SK-N-SH (cell line): ENCODE data around the gene LUC7L2. TPM values are rescaled to one million over a fixed set of nuclear protein-coding genes. Genes with fewer than 3 reads are reported as not detected.

Experiments
- CTCF ChIA-PET: fragments of 300-600, 350-600 bp; formaldehyde crosslinking; extraction: SDS; loops from one replicate; lab custom pipeline; 2021; lab: Yijun Ruan, JAX
- POLR2A ChIA-PET: fragments of 350-600 bp; sonication (Branson Sonifier 250); formaldehyde crosslinking; extraction: SDS; loops from one replicate; lab custom pipeline; 2020; ENCODE audit warnings: antibody characterized with exemption, inconsistent platforms; lab: Yijun Ruan, JAX
- DNase-seq: peaks from one replicate; pipeline ENCODE4 v3.0.0; 2012
- H2AFZ ChIP-seq: fragments of 200-600 bp; sonication (generic); 2 replicates; pipeline ENCODE4 v1.8.1; 2016; ENCODE audit warnings: antibody characterized with exemption, mild to moderate bottlenecking, low read depth
- H3F3A ChIP-seq: fragments of 200-600 bp; sonication (generic); replicated peaks from 2 replicates; pipeline ENCODE3; 2016; ENCODE audit warnings: antibody characterized with exemption, mild to moderate bottlenecking; ENCODE audit not compliant: insufficient read depth
- H3K27ac ChIP-seq, 2 experiments: fragments of 200-500 bp in 1 of 2; fragments of 200-600 bp in 1 of 2; sonication (Bioruptor generic) in 1 of 2; sonication (generic), shearing (Covaris generic) in 1 of 2; 2 replicates each; pipeline versions ENCODE4 v1.5.1 to v1.6.1; 2014 to 2016; ENCODE audit warnings: low read depth in 2 of 2, inconsistent platforms in 1 of 2, low read length in 1 of 2, mild to moderate bottlenecking in 1 of 2, mixed read lengths in 1 of 2
- H3K27me3 ChIP-seq: fragments of 200-600 bp; sonication (generic), shearing (Covaris generic); 2 replicates; pipeline ENCODE4 v1.6.1; 2016; ENCODE audit warnings: mixed run types; ENCODE audit not compliant: insufficient read depth
- H3K36me3 ChIP-seq, 2 experiments: fragments of 200-500 bp in 1 of 2; fragments of 200-600 bp in 1 of 2; sonication (Bioruptor generic) in 1 of 2; sonication (generic) in 1 of 2; replicated peaks in 1 of 2; 2 replicates each; pipeline versions ENCODE3 to v1.5.1; 2014 to 2016; ENCODE audit warnings: low read length in 1 of 2, mild to moderate bottlenecking in 1 of 2; ENCODE audit not compliant: insufficient read depth in 2 of 2, control insufficient read depth in 1 of 2
- H3K4me1 ChIP-seq, 2 experiments: fragments of 200-500 bp in 1 of 2; fragments of 200-600 bp in 1 of 2; sonication (Bioruptor generic) in 1 of 2; sonication (generic), shearing (Covaris generic) in 1 of 2; 2 replicates each; pipeline versions ENCODE4 v1.5.1 to v1.6.1; 2014 to 2016; ENCODE audit warnings: low read depth in 1 of 2, low read length in 1 of 2, mixed run types in 1 of 2; ENCODE audit not compliant: insufficient read depth in 2 of 2, control insufficient read depth in 1 of 2
- H3K4me2 ChIP-seq: fragments of 200-600 bp; sonication (generic), shearing (Covaris generic); 2 replicates; pipeline ENCODE4 v1.6.1; 2017; ENCODE audit warnings: mixed run types
- H3K4me3 ChIP-seq, 2 experiments: fragments of 200-500 bp in 1 of 2; fragments of 200-600 bp in 1 of 2; sonication (Bioruptor generic) in 1 of 2; sonication (generic), shearing (Covaris generic) in 1 of 2; 2 replicates each; pipeline versions ENCODE4 v1.5.1 to v1.8.1; 2014 to 2016; ENCODE audit warnings: low read depth in 2 of 2, inconsistent platforms in 1 of 2, low read length in 1 of 2, mild to moderate bottlenecking in 1 of 2, mixed read lengths in 1 of 2, moderate library complexity in 1 of 2
- H3K79me2 ChIP-seq: fragments of 200-600 bp; sonication (generic); 2 replicates; pipeline ENCODE4 v1.8.1; 2017; ENCODE audit warnings: mild to moderate bottlenecking; ENCODE audit not compliant: insufficient read depth
- H3K9ac ChIP-seq: fragments of 200-600 bp; sonication (generic); 2 replicates; pipeline ENCODE4 v1.6.1; 2017; ENCODE audit warnings: mixed run types
- H3K9me2 ChIP-seq: fragments of 200-600 bp; sonication (generic); 2 replicates; pipeline ENCODE4 v1.6.1; 2017; ENCODE audit warnings: mixed run types
- H3K9me3 ChIP-seq: fragments of 200-600 bp; sonication (generic); 2 replicates; pipeline ENCODE4 v1.6.1; 2017; ENCODE audit warnings: mixed run types, mild to moderate bottlenecking, moderate library complexity
- H4K20me1 ChIP-seq: fragments of 200-600 bp; sonication (generic); 2 replicates; pipeline ENCODE4 v1.6.1; 2017; ENCODE audit warnings: mild to moderate bottlenecking, mixed run types; ENCODE audit not compliant: insufficient read depth
- CHD2 ChIP-seq: fragments of 150-350 bp; IDR thresholded peaks from 2 replicates; pipeline ENCODE4 v1.6.1; 2018; ENCODE audit warnings: low read length; ENCODE audit not compliant: partially characterized antibody
- CTCF ChIP-seq: fragments of 200-600 bp; sonication (generic); IDR thresholded peaks from 2 replicates; pipeline ENCODE4 v1.6.1; 2017; ENCODE audit warnings: antibody characterized with exemption, mild to moderate bottlenecking, moderate library complexity
- EP300 ChIP-seq, 2 experiments: IDR thresholded peaks; 2 replicates each; pipeline versions ENCODE4 v1.4.0 to v1.6.1; 2012; ENCODE audit warnings: borderline replicate concordance in 1 of 2, low read depth in 1 of 2, low read length in 1 of 2
- GATA2 ChIP-seq: sonication (generic); formaldehyde crosslinking; IDR thresholded peaks from 2 replicates; pipeline ENCODE4 v1.5.0; 2020; ENCODE audit warnings: mild to moderate bottlenecking, missing genetic modification reagents
- MAX ChIP-seq: IDR thresholded peaks from 2 replicates; pipeline ENCODE4 v1.4.0; 2012; ENCODE audit warnings: low read depth
- MXI1 ChIP-seq: IDR thresholded peaks from 2 replicates; pipeline ENCODE4 v1.6.1; 2012; ENCODE audit warnings: mild to moderate bottlenecking, low read depth, low read length, improper control_type of control experiment
- NFIC ChIP-seq: IDR thresholded peaks from 2 replicates; pipeline ENCODE4 v1.4.0; 2012; ENCODE audit warnings: borderline replicate concordance
- NRF1 ChIP-seq: IDR thresholded peaks from 2 replicates; pipeline ENCODE4 v1.6.1; 2012; ENCODE audit warnings: low read depth, mild to moderate bottlenecking, low read length
- POLR2AphosphoS5 ChIP-seq: IDR thresholded peaks from 2 replicates; pipeline ENCODE4 v1.6.1; 2012; ENCODE audit warnings: low read depth, low read length
- RCOR1 ChIP-seq: fragments of 150-350 bp; IDR thresholded peaks from 2 replicates; pipeline ENCODE4 v1.6.1; 2017; ENCODE audit warnings: antibody characterized with exemption, low read length
- REST ChIP-seq: IDR thresholded peaks from 2 replicates; pipeline ENCODE4 v1.6.1; 2012; ENCODE audit warnings: mild to moderate bottlenecking, low read depth, low read length, moderate library complexity
- SIN3A ChIP-seq: IDR thresholded peaks from 2 replicates; pipeline ENCODE4 v1.6.1; 2012; ENCODE audit warnings: low read depth, mild to moderate bottlenecking, low read length, moderate library complexity, borderline replicate concordance
- SMC3 ChIP-seq: IDR thresholded peaks from 2 replicates; pipeline ENCODE4 v1.6.1; 2012; ENCODE audit warnings: low read depth, low read length, improper control_type of control experiment
- TCF12 ChIP-seq: IDR thresholded peaks from 2 replicates; pipeline ENCODE4 v1.4.0; 2012
- USF1 ChIP-seq: IDR thresholded peaks from 2 replicates; pipeline ENCODE4 v1.4.0; 2012; ENCODE audit warnings: low read depth, borderline replicate concordance
- YY1 ChIP-seq: IDR thresholded peaks from 2 replicates; pipeline ENCODE4 v1.4.0; 2012; ENCODE audit warnings: low read depth, mild to moderate bottlenecking
- ZBTB33 ChIP-seq: IDR thresholded peaks from 2 replicates; pipeline ENCODE4 v1.4.0; 2012; ENCODE audit warnings: low read depth, borderline replicate concordance
- WGBS: methylation state at CpG from one replicate; pipeline ENCODE4 v1.1.6; 2017; ENCODE audit warnings: low lambda C conversion rate; 5-methylcytosine and 5-hydroxymethylcytosine counted together
- polyA plus RNA-seq, 3 experiments: library from polyadenylated mRNA; depleted of rRNA; stranded (reverse); fragments of >200 nt; gene quantifications; 2 replicates each; pipeline ENCODE4 v1.2.3, GENCODE V29; 2012

Gene LUC7L2
- polyA plus RNA-seq, 1 of the 3 experiments (the other 2 are of a cell fraction), result 45.7 TPM

GRCh38 chr7:139374246-139374645, 14.6 kb downstream of the LUC7L2 start:
- no peak for TF ChIP-seq TCF12
- no peak for TF ChIP-seq SMC3
- no peak for TF ChIP-seq USF1
- TF ChIP-seq EP300 (IDR thresholded peaks at IDR 0.05; ENCODE audit: borderline replicate concordance in 1 of 2, low read depth in 1 of 2, low read length in 1 of 2), result no peak
- no peak for TF ChIP-seq CHD2
- TF ChIP-seq CTCF, result no peak
- WGBS, result 96% methylated on average over 6 of the region's 6 CpGs
- peaks cover 68% of the 10 kb centered on the region for H4K20me1 ChIP-seq
- no peaks in the 10 kb centered on the region for H3K9me2 ChIP-seq
- H2AFZ ChIP-seq, result no peak overlapping the region
- H3K36me3 ChIP-seq, result peaks cover 45 to 66% of the 10 kb centered on the region in 2 experiments
- H3K27me3 ChIP-seq, result no peaks in the 10 kb centered on the region
- POLR2A ChIA-PET, result interaction anchor here (2.5 kb wide), 1 partner anchor 14 kb away, joined by 9 read pairs; the partner anchor contains the start of gene LUC7L2
- H3K27ac ChIP-seq, result no peak overlapping the region
- peaks cover 14% of the 10 kb centered on the region for H3F3A ChIP-seq
- peaks cover 98% of the 10 kb centered on the region for H3K79me2 ChIP-seq
- no peaks in the 10 kb centered on the region for H3K9me3 ChIP-seq
- H3K4me3 ChIP-seq, result no peak overlapping the region
- CTCF ChIA-PET, result interaction anchor here (0.8 to 1.7 kb wide), 2 partner anchors 18 to 34 kb away, joined by 3 read pairs; no protein-coding TSS in a partner anchor
- no peak for DNase-seq
- H3K4me1 ChIP-seq, result peaks cover 4 to 7% of the 10 kb centered on the region in 2 experiments; a peak in 3 of 4 replicates
- no peak overlapping the region for H3K9ac ChIP-seq
- H3K4me2 ChIP-seq, result no peak overlapping the region

- CTCF ChIA-PET, result no interaction called here
- peaks cover 98% of the 10 kb centered on the region for H3K79me2 ChIP-seq
These were observed 22.7 kb downstream of the LUC7L2 start for GRCh38 chr7:139382439-139382838.

More at GRCh38 chr7:139382439-139382838, 22.7 kb downstream of the LUC7L2 start:
- TF ChIP-seq ZBTB33, result no peak
- no peak for TF ChIP-seq EP300 (IDR thresholded peaks at IDR 0.05; ENCODE audit: borderline replicate concordance in 1 of 2, low read depth in 1 of 2, low read length in 1 of 2)
- no peak for TF ChIP-seq GATA2 (CRISPR knock-in tag)
- no peak for TF ChIP-seq MXI1
- TF ChIP-seq YY1, result no peak
- TF ChIP-seq RCOR1, result no peak
- TF ChIP-seq REST, result no peak
- TF ChIP-seq POLR2AphosphoS5, result no peak
- no peak for TF ChIP-seq MAX
- no peak for TF ChIP-seq NFIC
- no peak for TF ChIP-seq NRF1
- no peak for TF ChIP-seq CHD2
- no peak for TF ChIP-seq SIN3A
- H3F3A ChIP-seq, result peaks cover 14% of the 10 kb centered on the region
- H3K27me3 ChIP-seq, result no peaks in the 10 kb centered on the region
- WGBS, result 99% methylated on average over 6 of the region's 6 CpGs
- H3K4me1 ChIP-seq, result no peaks in the 10 kb centered on the region
- H3K36me3 ChIP-seq, result peaks cover 19 to 96% of the 10 kb centered on the region in 2 experiments
- no peak for DNase-seq
- no peak overlapping the region for H3K4me3 ChIP-seq
- H3K4me2 ChIP-seq, result no peak overlapping the region
- POLR2A ChIA-PET, result no interaction called here
- H3K9me3 ChIP-seq, result no peaks in the 10 kb centered on the region
- H3K27ac ChIP-seq, result no peak overlapping the region
- no peaks in the 10 kb centered on the region for H3K9me2 ChIP-seq
- H2AFZ ChIP-seq, result no peak overlapping the region
- no peak overlapping the region for H3K9ac ChIP-seq
- H4K20me1 ChIP-seq, result peaks cover 21% of the 10 kb centered on the region
